Activated CD4-positive, alpha-beta T cell treated with anti-CD3 and anti-CD28 coated beads for 1 hour (primary cell): ENCODE results near the gene DDX24.
"Not testable (repeated sequence)": the region's sequence is repeated elsewhere in the genome, so short reads cannot be mapped to it uniquely, and the experiment has no call there.

Experiments
- DNase-seq: peaks from one replicate; pipeline ENCODE4 v3.0.0-alpha.2; 2020

Gene DDX24

GRCh38 chr14:94077111-94077821 is 3.7 kb downstream of the DDX24 start:
- DNase-seq: no peak

DNA sequence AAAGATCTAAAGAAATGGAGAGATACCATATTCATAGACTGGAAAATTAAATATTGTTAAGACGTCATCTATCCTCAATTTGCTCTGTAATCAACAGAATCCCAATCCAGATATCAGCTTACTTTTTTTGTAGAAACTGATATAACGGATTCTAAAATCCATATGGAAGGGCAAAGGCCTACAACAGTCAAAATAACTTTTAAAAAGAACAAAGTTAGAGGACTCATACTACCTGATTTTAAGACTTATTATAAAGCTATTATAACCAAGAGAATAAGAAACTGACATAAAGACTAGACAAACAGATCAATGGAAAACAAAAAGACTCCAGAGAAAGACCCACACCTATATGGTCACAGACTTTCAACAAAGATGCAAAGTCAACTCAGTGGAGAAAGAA is 6.0 kb downstream of the DDX24 start:
- no peak for DNase-seq

DNA sequence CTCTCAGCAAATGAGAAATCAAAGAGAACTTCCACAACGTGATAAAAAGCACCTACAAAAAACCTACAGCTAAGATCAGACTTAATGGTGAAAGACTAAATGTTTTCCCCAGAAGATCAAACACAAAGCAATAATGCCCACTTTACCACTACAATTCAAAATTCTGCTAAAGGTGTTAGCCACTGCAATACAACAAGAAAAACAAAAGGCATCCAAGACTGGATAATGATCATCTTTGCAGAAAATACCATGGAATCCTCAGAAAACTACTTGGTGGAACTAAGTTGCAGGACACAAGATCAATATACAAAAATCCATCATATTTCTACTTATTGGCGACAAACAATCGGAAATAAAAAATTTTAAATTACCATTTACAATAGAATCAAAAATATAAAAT is 6.5 kb downstream of the DDX24 start:
- no peak for DNase-seq

DNA sequence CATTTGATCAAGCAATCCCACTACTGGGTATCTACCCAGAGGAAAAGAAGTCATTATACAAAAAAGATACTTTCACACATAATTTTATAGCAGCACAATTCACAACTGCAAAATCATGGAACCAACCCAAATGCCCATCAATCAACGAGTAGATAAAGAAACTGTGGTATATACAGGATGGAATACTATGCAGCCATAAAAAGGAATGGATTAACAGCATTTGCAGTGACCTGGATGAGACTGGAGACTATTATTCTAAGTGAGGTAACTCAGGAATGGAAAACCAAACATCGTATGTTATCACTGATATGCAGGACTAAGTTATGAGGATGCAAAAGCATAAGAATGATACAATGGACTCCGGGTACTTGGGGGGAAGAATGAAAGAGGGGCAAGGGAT is 8.9 kb downstream of the DDX24 start:
- not testable (repeated sequence) for DNase-seq

DNA sequence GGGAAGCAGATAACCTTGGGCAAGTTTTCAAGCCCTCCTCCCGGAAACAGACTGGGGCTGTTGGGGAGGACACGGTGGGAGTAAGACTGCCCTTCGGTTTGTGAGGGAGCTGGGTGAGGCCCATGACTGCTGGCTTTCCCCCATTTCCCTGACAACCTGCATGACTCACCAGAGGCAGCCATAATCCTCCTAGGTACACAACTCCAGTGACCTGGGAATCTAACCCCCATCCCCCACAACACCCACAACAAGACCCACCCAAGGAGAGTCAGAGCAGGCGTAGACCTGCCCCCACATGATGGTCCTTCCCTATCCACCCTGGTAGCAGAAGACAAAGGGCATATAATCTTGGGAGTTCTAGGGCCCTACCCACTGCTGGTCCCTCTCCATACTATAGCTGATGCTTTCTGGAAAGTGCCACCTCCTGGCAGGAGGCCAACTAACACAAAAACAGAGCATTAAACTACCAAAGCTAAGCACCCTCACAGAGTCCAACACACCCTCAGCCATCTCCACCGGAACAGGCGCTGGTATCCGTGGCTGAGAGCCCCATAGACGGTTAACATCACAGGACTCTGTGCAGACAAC is 14.8 kb downstream of the DDX24 start:
- DNase-seq: no peak

DNA sequence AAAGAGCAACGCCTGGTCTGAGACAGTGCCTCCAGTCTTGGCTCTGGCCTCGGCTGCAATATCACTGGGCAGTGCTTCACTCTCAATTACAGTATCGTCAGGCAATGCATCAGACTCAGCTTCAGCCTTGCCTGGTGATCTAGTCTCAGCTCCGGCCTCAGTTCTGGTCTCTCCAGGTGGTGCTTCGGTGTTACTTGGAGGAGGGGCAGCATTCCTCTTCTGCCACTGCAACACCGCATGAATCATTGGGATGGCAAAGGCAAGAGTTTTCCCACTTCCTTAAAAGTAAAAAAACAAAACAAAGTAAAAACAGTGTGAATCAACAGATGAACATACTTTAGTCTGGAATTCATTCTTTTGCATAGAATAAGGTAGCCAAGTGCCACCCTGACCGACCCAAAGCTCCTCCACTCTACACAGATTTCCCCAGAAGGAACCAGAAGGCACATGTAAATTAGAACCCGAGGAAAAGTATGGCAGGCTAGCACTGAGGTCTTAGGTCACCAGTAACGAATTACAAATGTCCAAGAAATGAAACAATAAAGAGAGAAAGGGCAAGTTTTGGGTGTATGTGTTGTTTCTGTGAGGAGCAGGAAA is 18.6 kb downstream of the DDX24 start:
- DNase-seq: no peak

GRCh38 chr14:94059998-94060397 is 21.0 kb downstream of the DDX24 start:
- DNase-seq: no peak

GRCh38 chr14:94058674-94059138 is 22.3 kb downstream of the DDX24 start:
- no peak for DNase-seq

DNA sequence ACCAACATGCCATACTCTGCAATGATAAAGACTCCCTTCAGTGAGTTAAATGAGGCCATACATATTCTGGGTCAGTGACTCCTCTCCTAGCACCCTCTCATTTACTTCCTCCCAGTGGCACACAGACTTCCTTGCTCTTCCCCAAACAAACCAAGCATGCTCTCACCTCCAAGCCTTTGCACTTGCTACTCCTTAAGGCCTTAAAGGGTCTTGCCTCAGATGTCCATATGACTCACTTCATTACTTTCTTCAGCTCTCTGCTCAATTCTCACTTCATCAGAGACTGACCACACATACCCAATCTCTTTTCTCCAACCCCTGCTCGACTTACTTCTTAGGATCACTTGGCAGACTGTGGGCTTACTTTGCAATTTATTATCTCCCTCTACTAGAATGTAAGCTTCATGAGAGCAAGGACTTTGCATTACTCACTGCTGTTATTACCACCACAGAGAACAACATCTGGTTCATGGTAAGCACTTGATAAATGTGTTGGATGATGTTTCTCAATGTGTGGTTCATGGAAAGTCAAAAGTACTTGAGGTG is 22.8 kb downstream of the DDX24 start:
- no peak for DNase-seq

DNA sequence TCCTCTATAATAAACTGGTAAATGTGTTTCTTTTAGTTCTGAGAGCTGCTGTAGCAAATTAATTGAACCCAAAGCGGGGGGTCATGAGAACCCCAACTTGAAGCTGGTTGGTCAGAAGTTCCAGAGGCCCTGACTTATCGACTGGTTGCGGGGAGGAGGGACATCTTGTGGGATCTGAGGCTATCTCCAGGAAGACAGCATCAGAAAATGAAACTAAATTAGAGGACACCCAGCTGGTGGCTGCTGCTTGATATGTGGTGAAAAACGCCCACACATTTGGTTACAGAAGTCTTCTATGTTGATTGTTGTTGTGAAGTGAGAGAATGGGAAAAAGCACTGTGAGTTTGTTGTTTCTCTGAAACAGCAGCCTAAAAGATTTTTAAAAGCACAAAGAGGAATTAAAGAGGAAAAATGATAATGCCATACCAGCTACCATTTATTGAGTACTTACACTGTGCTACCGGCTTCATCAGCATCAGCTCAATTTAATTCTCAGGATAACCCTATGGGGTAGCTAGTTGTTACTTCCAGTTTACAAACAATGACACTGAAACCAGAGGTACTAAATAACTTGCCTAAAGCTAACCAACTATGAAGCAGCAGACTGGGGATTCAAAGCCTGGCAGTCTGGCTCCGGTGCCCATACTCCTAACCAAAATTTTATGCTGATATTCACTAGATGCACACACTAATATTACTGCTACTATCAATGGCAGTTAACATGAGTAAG is 24.3 kb downstream of the DDX24 start:
- no peak for DNase-seq

GRCh38 chr14:94054936-94055335 is 26.1 kb downstream of the DDX24 start:
- no peak for DNase-seq

- no peak for DNase-seq
Measured at GRCh38 chr14:94054401-94054800, 26.6 kb downstream of the DDX24 start.

- no peak for DNase-seq
Measured at GRCh38 chr14:94052662-94053061, 28.3 kb downstream of the DDX24 start.

DNA sequence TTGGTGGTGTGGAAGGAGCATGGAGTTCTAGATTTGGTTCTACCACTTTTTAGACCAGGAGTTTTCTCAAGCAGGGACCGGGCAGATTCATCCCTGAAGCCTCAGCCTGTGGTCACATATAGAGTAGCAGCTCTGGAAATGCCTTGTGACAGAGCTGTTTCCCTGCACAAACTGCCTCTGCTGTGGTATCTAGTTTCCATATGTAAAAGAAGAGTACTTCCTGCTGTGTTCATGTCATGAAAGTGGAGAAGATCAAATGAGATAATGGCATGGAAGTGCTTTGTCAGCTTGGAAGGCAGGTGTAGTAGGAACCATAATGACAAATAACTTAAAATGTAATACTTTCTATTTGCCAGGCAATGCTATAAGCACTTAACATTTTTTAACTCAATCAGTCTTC is 28.8 kb downstream of the DDX24 start:
- no peak for DNase-seq

DNA sequence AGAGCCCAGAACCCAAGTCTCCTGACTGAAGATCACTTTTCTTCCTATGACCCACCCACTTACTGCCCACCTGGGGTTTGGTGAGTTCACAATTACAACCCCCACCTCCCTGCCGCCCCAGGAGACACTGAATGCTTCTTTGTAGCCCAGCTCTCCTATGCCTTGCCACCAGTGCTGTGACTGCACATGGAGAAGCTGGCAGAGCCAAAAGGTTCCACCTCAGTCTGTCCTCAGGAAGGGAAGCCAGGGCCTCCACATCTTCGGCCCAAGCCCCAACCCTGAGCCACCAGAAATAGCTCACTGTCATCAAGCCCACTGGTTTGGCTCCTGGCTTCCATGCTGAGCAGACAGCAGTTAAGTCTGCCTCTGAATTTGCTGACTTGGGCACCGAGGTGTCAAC is 29.2 kb downstream of the DDX24 start:
- no peak for DNase-seq

GRCh38 chr14:94051115-94051514 is 29.9 kb downstream of the DDX24 start:
- no peak for DNase-seq

DNA sequence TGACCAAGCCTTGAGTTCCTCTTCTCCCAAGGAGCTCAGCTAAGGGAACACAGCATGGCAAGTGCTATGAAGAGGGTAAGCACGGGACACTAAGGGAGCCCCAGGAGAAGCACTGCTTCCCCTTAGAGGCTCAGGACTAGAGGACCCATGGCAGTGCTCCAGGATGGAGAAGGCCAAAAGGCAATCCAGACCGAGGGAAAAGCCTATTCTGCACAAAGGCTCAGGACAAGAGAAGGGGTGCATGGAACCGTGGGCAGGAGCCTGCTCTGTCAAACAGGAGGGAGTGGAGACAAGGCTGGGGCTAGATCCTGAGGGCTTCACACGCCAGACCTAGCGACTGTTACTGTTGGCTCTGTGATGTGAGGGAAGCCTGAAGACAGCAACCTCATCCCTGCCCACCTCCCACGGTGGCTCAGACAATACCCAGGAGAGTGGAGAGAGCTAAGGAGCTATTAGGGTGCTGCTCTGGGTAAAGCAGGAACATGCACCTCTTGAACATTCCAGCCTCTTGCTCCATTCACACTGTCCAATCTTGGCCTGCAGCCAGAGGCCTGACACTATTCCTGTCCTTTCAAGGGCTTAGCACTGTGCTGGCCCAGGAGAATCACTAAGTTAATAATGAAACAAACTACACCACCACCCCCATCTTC is 30.6 kb downstream of the DDX24 start:
- DNase-seq: no peak

GRCh38 chr14:94049625-94050023 is 31.4 kb downstream of the DDX24 start:
- DNase-seq: no peak

GRCh38 chr14:94048691-94049624 is 32.0 kb downstream of the DDX24 start:
- no peak for DNase-seq

GRCh38 chr14:94047581-94047980 is 33.4 kb downstream of the DDX24 start:
- DNase-seq: no peak

- no peak for DNase-seq
Measured at GRCh38 chr14:94046696-94047250, 34.2 kb downstream of the DDX24 start.
